Neural progenitor cell (in vitro differentiated cells): Measurements from ENCODE around the gene RYR3.

Experiments
- CTCF ChIP-seq: fragments of 200-600 bp; sonication (generic); IDR thresholded peaks from 2 replicates; pipeline ENCODE4 v1.5.1; 2017; ENCODE audit warnings: antibody characterized with exemption, mild to moderate bottlenecking
- EZH2 ChIP-seq: fragments of 200-600 bp; sonication (generic); IDR thresholded peaks from 2 replicates; pipeline ENCODE4 v1.6.1; 2017; ENCODE audit warnings: antibody characterized with exemption, mild to moderate bottlenecking, moderate library complexity
- EZH2phosphoT487 ChIP-seq: fragments of 200-600 bp; sonication (generic); IDR thresholded peaks from 2 replicates; pipeline ENCODE4 v1.6.1; 2017; ENCODE audit warnings: antibody characterized with exemption

- TF ChIP-seq CTCF: no peak
- TF ChIP-seq EZH2phosphoT487: no peak
- no peak for TF ChIP-seq EZH2
Observed at GRCh38 chr15:33840615-33841014, 529.8 kb downstream of the RYR3 start.
